Panc1 (cell line): ENCODE data around the gene GTF2H4. TPM values are rescaled to one million over a fixed set of nuclear protein-coding genes. Genes with fewer than 3 reads are reported as not detected.

Experiments used
- ATAC-seq: fragments of 200-7000 bp; cut with Tn5 transposase; 2 replicates; pipeline ENCODE4 v1.9.1; 2020; ENCODE audit warnings: mild to moderate bottlenecking, moderate library complexity
- BruUV-seq: library from RNA; stranded (reverse); fragments of 400-500 nt; replicated peaks from 2 replicates; lab custom pipeline; 2021; lab: Mats Ljungman, UMichigan
- CTCF ChIA-PET: fragments of 300-600 bp; sonication (Branson Sonifier 250); formaldehyde crosslinking; loops from one replicate; lab custom pipeline; 2022; ENCODE audit warnings: antibody characterized with exemption; lab: Charles Lee
- POLR2A ChIA-PET: fragments of 300-600 bp; sonication (Branson Sonifier 250); formaldehyde crosslinking; loops from one replicate; lab custom pipeline; 2022; ENCODE audit warnings: antibody characterized with exemption; lab: Charles Lee
- DNase-seq: peaks from one replicate; pipeline ENCODE4 v3.0.0-alpha.2; 2010; ENCODE audit warnings: low read depth, low spot score
- H3K27ac ChIP-seq: 2 replicates; pipeline ENCODE4 v1.5.1; 2011; ENCODE audit warnings: mild to moderate bottlenecking, low read length, inconsistent platforms
- H3K27me3 ChIP-seq: fragments of 200-500 bp; sonication (Bioruptor generic); 2 replicates; pipeline ENCODE4 v1.6.0; 2014; ENCODE audit warnings: low read length, inconsistent platforms; ENCODE audit not compliant: control insufficient read depth, insufficient read depth
- H3K36me3 ChIP-seq: fragments of 200-500 bp; sonication (Bioruptor generic); 2 replicates; pipeline ENCODE4 v1.5.1; 2014; ENCODE audit warnings: inconsistent platforms, mild to moderate bottlenecking, low read length, moderate library complexity; ENCODE audit not compliant: control insufficient read depth, insufficient read depth
- H3K4me1 ChIP-seq: 2 replicates; pipeline ENCODE4 v1.5.1; 2011; ENCODE audit warnings: inconsistent platforms, mild to moderate bottlenecking, low read length, moderate library complexity; ENCODE audit not compliant: control insufficient read depth, insufficient read depth
- H3K4me3 ChIP-seq, 2 experiments: 2 replicates each; pipeline ENCODE4 v1.5.1; 2011 to 2012; ENCODE audit warnings: low read depth in 2 of 2, low read length in 2 of 2, mild to moderate bottlenecking in 2 of 2, inconsistent platforms in 1 of 2, moderate library complexity in 1 of 2
- H3K9me3 ChIP-seq: fragments of 200-500 bp; sonication (Bioruptor generic); 2 replicates; pipeline ENCODE4 v1.5.1; 2014; ENCODE audit warnings: low read depth, mild to moderate bottlenecking, inconsistent platforms, low read length, moderate library complexity; ENCODE audit not compliant: control insufficient read depth, insufficient read depth
- CTCF ChIP-seq: fragments of 450-650 bp; IDR thresholded peaks from 2 replicates; pipeline ENCODE4 v1.5.1; 2017; ENCODE audit warnings: mild to moderate bottlenecking
- POLR2AphosphoS5 ChIP-seq: IDR thresholded peaks from 2 replicates; pipeline ENCODE4 v1.6.1; 2012; ENCODE audit warnings: mild to moderate bottlenecking, low read depth, low read length, moderate library complexity
- REST ChIP-seq, 2 experiments: IDR thresholded peaks; 2 replicates each; pipeline ENCODE4 v1.6.1; 2011 to 2012; ENCODE audit warnings: low read depth in 2 of 2, control low read depth in 1 of 2, low read length in 1 of 2, mild to moderate bottlenecking in 1 of 2, moderate library complexity in 1 of 2; ENCODE audit not compliant: insufficient read depth in 1 of 2
- SIN3A ChIP-seq: IDR thresholded peaks from 2 replicates; pipeline ENCODE4 v1.6.1; 2012; ENCODE audit warnings: low read depth, mild to moderate bottlenecking, low read length, moderate library complexity, borderline replicate concordance; ENCODE audit not compliant: insufficient read depth
- TCF7L2 ChIP-seq: IDR thresholded peaks from 2 replicates; pipeline ENCODE4 v1.6.1; 2011; ENCODE audit warnings: mild to moderate bottlenecking, low read depth, low read length, inconsistent platforms
- in situ Hi-C: cut with HindIII; loops from 2 replicates; pipeline ENCODE4 v1.10.0; 2016; ENCODE audit warnings: low sequenced_read_pairs, low pct_unique_long_range_greater_than_20kb
- intact Hi-C: fragments of 100-400 bp; cut with micrococcal nuclease; formaldehyde crosslinking; loops from one replicate; pipeline ENCODE4 v1.10.0; 2022; ENCODE audit not compliant: unreplicated experiment
- total RNA-seq: library from RNA; stranded (reverse); gene quantifications from one replicate; pipeline ENCODE4 v1.2.1, GENCODE V29; 2021; ENCODE audit not compliant: unreplicated experiment

The GTF2H4 gene
- total RNA-seq, 1 experiment from 2014 or later: 27.5 TPM

GRCh38 chr6:30893001-30893591, 14.9 kb upstream of the GTF2H4 start:
- Histone ChIP-seq H3K4me3 (no peak overlapping the region), H3K4me1 (no peaks in the 10 kb centered on the region; the same call in 1 of the 2 replicates), H3K27me3 (no peaks in the 10 kb centered on the region), H3K36me3 (no peaks in the 10 kb centered on the region), H3K27ac (no peak overlapping the region), H3K9me3 (no peaks in the 10 kb centered on the region)
- intact Hi-C loops: no loop called here
- in situ Hi-C loops: no loop called here
- ChIA-PET CTCF (no interaction called here), POLR2A (no interaction called here)
- no TSS peak for BruUV-seq
- DNase-seq: no peak
- TF ChIP-seq TCF7L2 (no peak), SIN3A (no peak), REST (IDR thresholded peaks at IDR 0.05; ENCODE audit: insufficient read depth in 1 of 2, low read depth in 2 of 2, low read length in 1 of 2) (no peak), CTCF (no peak), POLR2AphosphoS5 (no peak)
- ATAC-seq: no peak

- CTCF ChIA-PET: interaction anchor here (0.7 kb wide), 1 partner anchor 12 kb away, joined by 4 read pairs; no protein-coding TSS in a partner anchor
- no TSS peak for BruUV-seq
These were observed 14.3 kb upstream of the GTF2H4 start for GRCh38 chr6:30893666-30894065.

More at GRCh38 chr6:30893666-30894065, 14.3 kb upstream of the GTF2H4 start:
- intact Hi-C loops: no loop called here
- in situ Hi-C loops: no loop called here
- Histone ChIP-seq H3K9me3 (no peaks in the 10 kb centered on the region), H3K4me1 (no peaks in the 10 kb centered on the region), H3K27me3 (no peaks in the 10 kb centered on the region), H3K4me3 (no peak overlapping the region), H3K27ac (no peak overlapping the region), H3K36me3 (no peaks in the 10 kb centered on the region)
- no peak for TF ChIP-seq TCF7L2
- no peak for TF ChIP-seq SIN3A
- no peak for TF ChIP-seq POLR2AphosphoS5
- TF ChIP-seq REST (IDR thresholded peaks at IDR 0.05; ENCODE audit: insufficient read depth in 1 of 2, low read depth in 2 of 2, low read length in 1 of 2): no peak
- no peak for TF ChIP-seq CTCF
- DNase-seq: no peak
- POLR2A ChIA-PET: no interaction called here
- ATAC-seq: no peak
